ELR (cell line): Measurements from ENCODE around the gene SDHA.
"Not testable (repeated sequence)": the region's sequence is repeated elsewhere in the genome, so short reads cannot be mapped to it uniquely, and the experiment has no call there.

ENCODE experiments used
- DNase-seq: peaks from one replicate; pipeline ENCODE4 v3.0.0-alpha.2; 2015; ENCODE audit warnings: low read depth

The SDHA gene

DNA sequence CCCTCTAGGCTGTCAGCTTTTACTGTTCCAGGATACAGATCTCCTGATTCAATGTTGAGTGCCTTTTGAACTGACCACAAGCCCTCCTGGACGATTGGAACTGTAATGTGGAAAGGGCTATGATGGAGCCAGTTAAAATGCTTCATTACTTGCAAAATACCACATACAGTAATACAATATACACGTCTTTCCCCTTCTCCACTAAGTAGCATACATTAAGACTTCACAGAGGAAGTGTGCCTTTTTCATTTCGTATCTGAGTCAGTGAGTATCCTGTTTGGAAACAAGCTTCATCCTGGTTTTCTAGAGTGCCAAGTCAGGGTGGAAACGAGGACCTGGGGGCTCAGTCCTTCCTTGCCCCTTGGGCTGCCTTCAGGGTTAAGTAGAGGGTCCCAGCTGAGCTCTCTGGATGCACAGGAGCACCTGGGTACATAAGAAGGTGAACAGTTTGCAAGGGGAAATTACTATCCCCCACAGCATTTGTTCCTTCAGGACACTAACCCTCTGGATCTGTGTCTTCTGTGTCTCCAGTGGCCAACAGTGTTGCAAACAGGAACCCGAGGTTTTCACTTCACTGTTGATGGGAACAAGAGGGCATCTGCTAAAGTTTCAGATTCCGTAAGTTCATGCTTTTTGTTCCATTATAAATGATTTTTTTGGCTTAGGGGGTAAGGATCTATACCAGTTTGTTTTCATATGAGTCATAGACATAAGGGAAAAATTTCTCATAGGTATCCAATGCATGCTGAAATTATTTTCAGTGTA lies 5.0 kb downstream of the SDHA start:
- peak; percentile 65 for DNase-seq

- DNase-seq: no peak
Observed at GRCh38 chr5:223791-224190, 5.7 kb downstream of the SDHA start.

DNA sequence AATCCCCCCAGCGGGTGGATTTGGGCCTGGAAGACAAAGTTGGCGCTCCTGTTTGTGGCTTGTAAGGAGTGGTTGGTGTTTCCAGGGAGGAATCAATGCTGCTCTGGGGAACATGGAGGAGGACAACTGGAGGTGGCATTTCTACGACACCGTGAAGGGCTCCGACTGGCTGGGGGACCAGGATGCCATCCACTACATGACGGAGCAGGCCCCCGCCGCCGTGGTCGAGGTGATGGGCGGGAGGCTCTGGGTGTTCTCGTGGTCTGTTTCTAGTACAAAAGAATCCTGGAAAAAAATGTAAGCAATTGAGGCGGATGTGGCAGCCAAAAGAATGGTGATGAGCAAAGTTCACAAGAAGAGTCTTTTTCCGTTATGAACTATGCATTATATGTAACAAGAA lies 7.2 kb downstream of the SDHA start:
- no peak for DNase-seq

GRCh38 chr5:227375-227774 lies 9.3 kb downstream of the SDHA start:
- not testable (repeated sequence) for DNase-seq

DNA sequence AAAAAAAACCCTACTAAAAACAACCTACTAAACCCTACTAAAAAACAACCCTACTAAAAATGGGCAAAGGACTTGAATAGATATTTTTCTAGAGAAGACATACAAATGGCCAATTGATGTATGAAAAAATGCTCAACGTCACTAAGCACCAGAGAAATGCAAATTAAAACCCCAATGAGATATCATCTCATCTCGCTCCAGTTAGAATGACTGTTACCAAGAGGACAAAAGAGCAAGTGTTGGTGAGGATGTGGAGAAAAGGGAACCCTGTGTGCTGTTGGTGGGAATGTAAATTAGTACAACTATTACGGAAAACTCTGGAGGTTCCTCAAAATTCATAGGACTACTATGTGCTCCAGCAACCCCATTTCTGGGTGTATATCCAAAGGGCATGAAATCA lies 10.8 kb downstream of the SDHA start:
- no peak for DNase-seq

GRCh38 chr5:230711-231110 lies 12.6 kb downstream of the SDHA start:
- DNase-seq: no peak

- DNase-seq: no peak
Observed at GRCh38 chr5:231661-232060, 13.5 kb downstream of the SDHA start.

GRCh38 chr5:233426-233825 lies 15.3 kb downstream of the SDHA start:
- DNase-seq: not testable (repeated sequence)

- no peak for DNase-seq
Observed at GRCh38 chr5:234450-234849, 16.3 kb downstream of the SDHA start.

- not testable (repeated sequence) for DNase-seq
Observed at GRCh38 chr5:235527-235926, 17.4 kb downstream of the SDHA start.

DNA sequence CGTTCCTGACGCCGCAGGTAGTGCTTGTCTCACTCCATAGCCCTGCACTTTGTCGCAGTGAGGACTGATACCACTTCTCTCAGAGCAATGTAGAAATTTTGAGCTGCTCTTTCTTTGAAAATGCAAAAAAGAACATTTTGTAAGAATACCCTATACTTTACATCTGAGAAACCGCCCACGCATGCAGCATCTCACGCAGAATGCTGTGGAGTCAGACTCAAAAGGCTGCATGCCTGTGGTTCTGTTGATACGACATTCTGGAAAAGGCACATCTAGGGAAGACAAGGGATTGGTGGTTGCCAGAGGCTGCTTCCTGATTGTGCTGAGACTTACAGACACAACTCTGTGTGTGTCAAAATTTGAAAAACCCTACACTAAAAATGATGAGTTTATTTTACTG lies 19.8 kb downstream of the SDHA start:
- not testable (repeated sequence) for DNase-seq

DNA sequence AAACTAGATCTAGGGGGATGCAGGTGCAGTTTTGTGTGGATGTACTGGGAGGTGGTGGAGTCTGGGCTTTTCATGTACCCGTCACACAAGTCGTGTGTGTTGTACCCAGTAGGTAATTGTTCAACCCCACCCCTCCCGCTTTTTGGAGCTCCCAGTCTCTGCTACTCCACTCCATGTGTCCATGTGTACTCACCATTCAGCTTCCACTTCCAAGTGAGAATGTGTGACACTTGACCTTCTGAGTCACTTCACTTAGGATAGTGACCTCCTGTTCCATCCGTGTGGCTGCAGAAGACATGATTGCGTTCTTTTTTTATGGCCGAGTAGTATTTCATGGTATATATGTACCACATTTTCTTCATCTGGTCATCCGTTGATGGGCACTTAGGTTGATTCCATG lies 22.4 kb downstream of the SDHA start:
- peak; percentile 8 for DNase-seq

- peak; percentile 70 for DNase-seq
Observed at GRCh38 chr5:241045-241669, 23.0 kb downstream of the SDHA start.

GRCh38 chr5:243683-244367 lies 25.7 kb downstream of the SDHA start:
- DNase-seq: not testable (repeated sequence)

GRCh38 chr5:245717-246116 lies 27.6 kb downstream of the SDHA start:
- DNase-seq: peak; percentile 62

DNA sequence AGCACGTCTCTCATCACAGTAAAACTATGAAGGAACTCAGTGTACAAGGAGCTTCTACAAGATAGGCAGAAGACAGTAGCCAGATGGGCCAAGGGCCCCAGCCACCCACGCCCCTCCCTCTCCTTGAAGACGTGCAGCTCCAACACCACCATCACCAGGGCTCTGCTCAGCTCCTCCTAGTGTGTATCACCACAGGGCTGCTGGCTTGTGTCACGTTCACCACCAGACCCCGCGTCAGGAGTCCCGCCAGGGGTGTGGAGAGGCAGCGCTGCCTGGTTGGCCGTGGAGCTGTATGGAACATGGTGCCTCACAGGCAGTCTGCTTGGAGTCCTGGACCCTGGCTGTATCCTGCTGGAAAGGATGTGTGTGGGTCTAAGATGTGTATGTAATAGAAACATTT lies 32.3 kb downstream of the SDHA start:
- DNase-seq: not testable (repeated sequence)

DNA sequence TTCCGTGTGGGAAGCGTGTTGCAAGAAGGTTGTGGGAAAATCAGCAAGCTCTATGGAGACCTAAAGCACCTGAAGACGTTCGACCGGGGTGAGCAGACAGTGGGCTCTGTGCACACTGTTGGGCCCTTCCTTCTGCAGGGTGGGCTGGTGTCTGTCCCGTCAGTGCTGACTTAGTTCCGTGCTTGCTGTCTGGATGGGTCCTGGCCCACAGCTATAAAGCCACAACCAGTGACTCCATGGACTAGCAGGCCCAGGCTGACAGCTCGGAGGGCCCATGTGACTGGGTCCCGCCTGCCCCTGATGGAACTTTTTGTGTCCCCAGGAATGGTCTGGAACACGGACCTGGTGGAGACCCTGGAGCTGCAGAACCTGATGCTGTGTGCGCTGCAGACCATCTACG lies 32.9 kb downstream of the SDHA start:
- not testable (repeated sequence) for DNase-seq

- not testable (repeated sequence) for DNase-seq
Observed at GRCh38 chr5:251538-251937, 33.4 kb downstream of the SDHA start.

DNA sequence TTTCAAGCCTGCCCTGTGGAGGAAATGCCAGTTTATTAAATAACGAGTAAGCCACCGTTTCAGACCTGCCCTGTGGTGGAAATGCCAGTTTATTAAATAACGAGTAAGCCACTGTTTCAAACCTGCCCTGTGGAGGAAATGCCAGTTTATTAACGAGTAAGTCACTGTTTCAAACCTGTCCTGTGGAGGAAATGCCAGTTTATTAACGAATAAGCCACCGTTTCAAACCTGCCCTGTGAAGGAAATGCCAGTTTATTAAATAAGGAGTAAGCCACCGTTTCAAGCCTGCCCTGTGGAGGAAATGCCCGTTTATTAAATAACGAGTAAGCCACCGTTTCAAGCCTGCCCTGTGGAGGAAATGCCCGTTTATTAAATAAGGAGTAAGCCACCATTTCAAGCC lies 33.9 kb downstream of the SDHA start:
- not testable (repeated sequence) for DNase-seq

DNA sequence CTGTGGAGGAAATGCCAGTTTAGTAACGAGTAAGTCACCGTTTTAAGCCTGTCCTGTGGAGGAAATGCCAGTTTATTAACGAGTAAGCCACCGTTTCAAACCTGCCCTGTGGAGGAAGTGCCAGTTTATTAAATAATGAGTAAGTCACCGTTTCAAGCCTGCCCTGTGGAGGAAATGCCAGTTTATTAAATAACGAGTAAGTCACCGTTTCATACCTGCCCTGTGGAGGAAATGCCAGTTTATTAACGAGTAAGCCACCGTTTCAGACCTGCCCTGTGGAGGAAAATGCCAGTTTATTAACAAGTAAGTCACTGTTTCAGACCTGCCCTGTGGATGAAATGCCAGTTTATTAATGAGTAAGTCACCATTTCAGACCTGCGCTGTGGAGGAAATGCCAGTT lies 34.4 kb downstream of the SDHA start:
- DNase-seq: no peak

DNA sequence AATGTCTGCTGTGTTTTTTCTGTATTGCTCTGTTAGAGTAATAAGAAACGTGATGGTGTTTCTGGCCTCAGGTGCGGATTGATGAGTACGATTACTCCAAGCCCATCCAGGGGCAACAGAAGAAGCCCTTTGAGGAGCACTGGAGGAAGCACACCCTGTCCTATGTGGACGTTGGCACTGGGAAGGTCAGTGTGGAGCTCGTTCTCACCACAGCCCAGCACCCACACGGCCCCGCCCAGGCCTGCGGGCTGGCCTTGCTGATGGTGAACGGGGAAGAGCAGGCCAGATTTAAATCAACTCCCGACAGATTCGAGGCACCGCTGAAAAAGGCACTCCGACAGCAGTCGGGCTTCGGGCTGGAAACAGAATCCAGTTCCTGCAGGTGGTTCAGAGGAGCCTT lies 36.2 kb downstream of the SDHA start:
- DNase-seq: not testable (repeated sequence)

GRCh38 chr5:255116-255515 lies 37.0 kb downstream of the SDHA start:
- not testable (repeated sequence) for DNase-seq

DNA sequence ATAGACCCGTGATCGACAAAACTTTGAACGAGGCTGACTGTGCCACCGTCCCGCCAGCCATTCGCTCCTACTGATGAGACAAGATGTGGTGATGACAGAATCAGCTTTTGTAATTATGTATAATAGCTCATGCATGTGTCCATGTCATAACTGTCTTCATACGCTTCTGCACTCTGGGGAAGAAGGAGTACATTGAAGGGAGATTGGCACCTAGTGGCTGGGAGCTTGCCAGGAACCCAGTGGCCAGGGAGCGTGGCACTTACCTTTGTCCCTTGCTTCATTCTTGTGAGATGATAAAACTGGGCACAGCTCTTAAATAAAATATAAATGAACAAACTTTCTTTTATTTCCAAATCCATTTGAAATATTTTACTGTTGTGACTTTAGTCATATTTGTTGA lies 38.2 kb downstream of the SDHA start:
- DNase-seq: not testable (repeated sequence)
